Sigmoid colon (tissue), 7 donors: ENCODE measurements around the gene MAP3K6. TPM values are rescaled to one million over a fixed set of nuclear protein-coding genes. Genes with fewer than 3 reads are reported as not detected.

Experiments used
- DNase-seq: peaks from one replicate; pipeline ENCODE4 v3.0.0-alpha.2; 2019
- H3K27ac ChIP-seq, 4 donors: fragments of 200-600 bp; sonication (generic); one replicate each; pipeline ENCODE4 v1.5.1; 2016 to 2019; ENCODE audit warnings: mild to moderate bottlenecking in 1 of 4
- H3K27me3 ChIP-seq, 3 donors: fragments of 200-600 bp; sonication (generic); one replicate each; pipeline ENCODE4 v1.5.1; 2019; ENCODE audit warnings: mild to moderate bottlenecking in 1 of 3
- H3K36me3 ChIP-seq, 4 donors: fragments of 200-600 bp; sonication (generic); one replicate each; pipeline ENCODE4 v1.5.1; 2016 to 2019
- H3K4me1 ChIP-seq, 4 donors: fragments of 200-600 bp; sonication (generic); one replicate each; pipeline ENCODE4 v1.5.1; 2017 to 2019
- H3K4me3 ChIP-seq, 4 donors: fragments of 200-600 bp; sonication (generic); one replicate each; pipeline ENCODE4 v1.5.1; 2017 to 2019; ENCODE audit warnings: mild to moderate bottlenecking in 2 of 4, moderate library complexity in 1 of 4
- H3K9me3 ChIP-seq, 4 donors: fragments of 200-600 bp in 3 of 4; sonication (generic) in 3 of 4; one replicate each; pipeline versions ENCODE4 v1.5.1 to v1.6.1; 2013 to 2019
- CTCF ChIP-seq, 4 experiments: fragments of 450-650 bp in 3 of 4; fragments of 200-600 bp in 1 of 4; IDR thresholded peaks; one replicate each; pipeline ENCODE4 v1.5.1; 2016 to 2019; ENCODE audit warnings: antibody characterized with exemption in 4 of 4, mild to moderate bottlenecking in 3 of 4, moderate library complexity in 2 of 4
- EP300 ChIP-seq, 4 donors: sonication (generic); formaldehyde crosslinking; IDR thresholded peaks; one replicate each; pipeline ENCODE4 v1.6.1; 2017; ENCODE audit warnings: antibody characterized with exemption in 4 of 4
- POLR2A ChIP-seq, 2 donors: fragments of 450-650 bp; IDR thresholded peaks; one replicate each; pipeline ENCODE4 v1.6.1; 2016; ENCODE audit warnings: antibody characterized with exemption in 2 of 2, mild to moderate bottlenecking in 2 of 2, moderate library complexity in 2 of 2
- POLR2AphosphoS5 ChIP-seq, 4 donors: sonication (generic); formaldehyde crosslinking; IDR thresholded peaks; one replicate each; pipeline ENCODE4 v1.6.1; 2017; ENCODE audit warnings: antibody characterized with exemption in 4 of 4
- WGBS, 2 donors: extraction: QIAGEN DNeasy Blood & Tissue Kit; methylation state at CpG; one replicate each; pipeline ENCODE4 v1.1.7; 2013; 5-methylcytosine and 5-hydroxymethylcytosine counted together
- intact Hi-C: fragments of 100-400 bp; cut with DNase I; formaldehyde crosslinking; loops from one replicate; pipeline ENCODE4 v1.15.1; 2023
- polyA plus RNA-seq, 3 donors: library from polyadenylated mRNA; stranded (reverse); fragments of 200-250 nt; gene quantifications; one replicate each; pipeline ENCODE4 v1.2.3, GENCODE V29; 2013
- total RNA-seq, 4 donors: library from RNA; depleted of rRNA; stranded (reverse); fragments of >200 nt; gene quantifications; one replicate each; pipeline ENCODE4 v1.1.0, GENCODE V29; 2016
- donor health status: healthy with polysubstance abuse.
- donor health status: Bipolar disorder and iron deficiency.
- donor health status: healthy.

MAP3K6 gene
- total and polyA plus RNA-seq, 7 donors: 3.7 to 50.4 (median 21.2) TPM

GRCh38 chr1:27338751-27339150 lies 28.0 kb downstream of the MAP3K6 start:
- Histone ChIP-seq H3K36me3 (peaks cover 7 to 46% (median 21%) of the 10 kb centered on the region in 4 donors), H3K4me3 (no peak overlapping the region), H3K4me1 (no peaks in the 10 kb centered on the region), H3K27me3 (no peaks in the 10 kb centered on the region), H3K9me3 (no peaks in the 10 kb centered on the region), H3K27ac (no peak overlapping the region)
- intact Hi-C loops: loop anchor here (10.0 kb wide), 1 partner anchor 56 kb away; the partner anchor contains the start of gene GPR3
- TF ChIP-seq CTCF (IDR thresholded peaks at IDR 0.05) (no peak), EP300 (IDR thresholded peaks at IDR 0.05) (no peak), POLR2AphosphoS5 (IDR thresholded peaks at IDR 0.05) (no peak), POLR2A (IDR thresholded peaks at IDR 0.05) (no peak)
- no peak for DNase-seq
- 95 to 98% methylated on average over 6 of the region's 6 CpGs for WGBS, 2 donors

DNA sequence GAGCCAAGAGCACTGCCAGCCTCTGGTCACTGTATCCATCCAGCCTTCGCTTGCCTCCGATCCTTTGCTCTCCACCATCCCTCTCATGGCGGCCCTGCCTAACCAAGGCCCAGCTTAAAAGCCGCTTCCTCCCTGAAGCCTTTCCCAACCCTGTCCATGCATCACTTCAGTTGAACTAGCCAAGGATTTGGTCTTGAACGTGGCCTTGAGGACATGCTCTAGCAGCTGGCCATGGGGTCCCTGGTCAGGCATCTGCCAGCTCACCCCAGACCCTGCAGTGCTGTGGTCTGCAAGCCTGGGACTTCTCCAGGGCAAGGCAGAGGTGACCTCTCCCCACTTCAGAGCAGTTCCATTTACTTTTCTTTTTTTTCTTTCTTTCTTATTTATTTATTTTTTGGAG lies 30.0 kb downstream of the MAP3K6 start:
- H3K27me3 ChIP-seq: no peaks in the 10 kb centered on the region
- intact Hi-C loops: loop anchor here (10.0 kb wide), 1 partner anchor 58 kb away; the partner anchor contains the start of gene GPR3
- H3K36me3 ChIP-seq: peaks cover 7 to 66% (median 30%) of the 10 kb centered on the region in 4 donors
- no peak overlapping the region for H3K4me3 ChIP-seq
- no peak for TF ChIP-seq CTCF (IDR thresholded peaks at IDR 0.05)
- TF ChIP-seq POLR2AphosphoS5 (IDR thresholded peaks at IDR 0.05): no peak
- no peak for TF ChIP-seq POLR2A (IDR thresholded peaks at IDR 0.05)
- TF ChIP-seq EP300 (IDR thresholded peaks at IDR 0.05): no peak
- no peaks in the 10 kb centered on the region for H3K9me3 ChIP-seq
- H3K27ac ChIP-seq: no peak overlapping the region
- WGBS, 2 donors: 94 to 97% methylated on average over 5 of the region's 5 CpGs
- no peak for DNase-seq
- H3K4me1 ChIP-seq: no peaks in the 10 kb centered on the region

GRCh38 chr1:27335506-27336422 lies 31.0 kb downstream of the MAP3K6 start:
- Histone ChIP-seq H3K4me1 (no peaks in the 10 kb centered on the region), H3K9me3 (no peaks in the 10 kb centered on the region), H3K27ac (no peak overlapping the region), H3K4me3 (no peak overlapping the region), H3K27me3 (no peaks in the 10 kb centered on the region), H3K36me3 (peaks cover 7 to 75% (median 35%) of the 10 kb centered on the region in 4 donors)
- no peak for DNase-seq
- WGBS, 2 donors: 93% methylated on average over 17 of the region's 17 CpGs
- intact Hi-C loops: loop anchor here (10.0 kb wide), 1 partner anchor 59 kb away; the partner anchor contains the start of gene GPR3
- TF ChIP-seq POLR2AphosphoS5 (IDR thresholded peaks at IDR 0.05) (no peak), CTCF (IDR thresholded peaks at IDR 0.05) (no peak), POLR2A (IDR thresholded peaks at IDR 0.05) (no peak), EP300 (IDR thresholded peaks at IDR 0.05) (no peak)

- intact Hi-C loops: loop anchor here (10.0 kb wide), 1 partner anchor 61 kb away; the partner anchor contains the start of gene GPR3
- H3K27ac ChIP-seq: no peak overlapping the region
- H3K4me3 ChIP-seq: no peak overlapping the region
- TF ChIP-seq POLR2A (IDR thresholded peaks at IDR 0.05): no peak
- TF ChIP-seq CTCF (IDR thresholded peaks at IDR 0.05): no peak
- TF ChIP-seq EP300 (IDR thresholded peaks at IDR 0.05): no peak
- H3K27me3 ChIP-seq: no peaks in the 10 kb centered on the region
- H3K36me3 ChIP-seq: peaks cover 7 to 86% (median 36%) of the 10 kb centered on the region in 4 donors
- no peaks in the 10 kb centered on the region for H3K9me3 ChIP-seq
- WGBS, 2 donors: 94% methylated on average over 17 of the region's 17 CpGs
- H3K4me1 ChIP-seq: peaks cover 0 to under 1% (median 0%) of the 10 kb centered on the region in 4 donors
- no peak for DNase-seq
These were observed 33.0 kb downstream of the MAP3K6 start for GRCh38 chr1:27333717-27334279.
